ENCODE results near the gene KIAA0319L.

The KIAA0319L gene

GRCh38 chr1:35390600-35391494 lies 166.4 kb downstream of the KIAA0319L start:
- H3K36me3 ChIP-seq (ENCODE audit: control insufficient read depth, insufficient read depth, low read length): peaks cover 12% of the 10 kb centered on the region

GRCh38 chr1:35386959-35387358 lies 170.2 kb downstream of the KIAA0319L start:
- H3K27ac ChIP-seq (ENCODE audit: low read depth, low read length): no peak overlapping the region
- H3K4me3 ChIP-seq (ENCODE audit: low read length): no peak overlapping the region
- no peaks in the 10 kb centered on the region for H3K27me3 ChIP-seq (ENCODE audit: control insufficient read depth, insufficient read depth, low read length)
- peaks cover 10% of the 10 kb centered on the region for H3K36me3 ChIP-seq (ENCODE audit: control insufficient read depth, insufficient read depth, low read length)
- H3K4me1 ChIP-seq (ENCODE audit: control insufficient read depth, insufficient read depth, low read length): no peaks in the 10 kb centered on the region
- H3K9ac ChIP-seq (ENCODE audit: low read length): no peak overlapping the region

More at GRCh38 chr1:35390600-35391494, 166.4 kb downstream of the KIAA0319L start:
- Histone ChIP-seq H3K27ac (ENCODE audit: low read depth, low read length) (no peak overlapping the region), H3K4me1 (ENCODE audit: control insufficient read depth, insufficient read depth, low read length) (no peaks in the 10 kb centered on the region), H3K4me3 (ENCODE audit: low read length) (no peak overlapping the region), H3K27me3 (ENCODE audit: control insufficient read depth, insufficient read depth, low read length) (no peaks in the 10 kb centered on the region), H3K9ac (ENCODE audit: low read length) (no peak overlapping the region)

GRCh38 chr1:35386290-35386689 lies 170.9 kb downstream of the KIAA0319L start:
- no peak overlapping the region for H3K9ac ChIP-seq (ENCODE audit: low read length)
- H3K27me3 ChIP-seq (ENCODE audit: control insufficient read depth, insufficient read depth, low read length): no peaks in the 10 kb centered on the region
- no peak overlapping the region for H3K4me3 ChIP-seq (ENCODE audit: low read length)
- no peaks in the 10 kb centered on the region for H3K4me1 ChIP-seq (ENCODE audit: control insufficient read depth, insufficient read depth, low read length)
- H3K36me3 ChIP-seq (ENCODE audit: control insufficient read depth, insufficient read depth, low read length): peaks cover 13% of the 10 kb centered on the region
- no peak overlapping the region for H3K27ac ChIP-seq (ENCODE audit: low read depth, low read length)

Data from rectal smooth muscle tissue (tissue), 1 donor.